ENCODE measurements around the gene ITIH5. TPM values are rescaled to one million over a fixed set of nuclear protein-coding genes. Genes with fewer than 3 reads are reported as not detected.
"Not testable (repeated sequence)": the region's sequence is repeated elsewhere in the genome, so short reads cannot be mapped to it uniquely, and the experiment has no call there.

Gene ITIH5
- total and polyA plus RNA-seq, 5 experiments from 2014 or later: not detected

DNA sequence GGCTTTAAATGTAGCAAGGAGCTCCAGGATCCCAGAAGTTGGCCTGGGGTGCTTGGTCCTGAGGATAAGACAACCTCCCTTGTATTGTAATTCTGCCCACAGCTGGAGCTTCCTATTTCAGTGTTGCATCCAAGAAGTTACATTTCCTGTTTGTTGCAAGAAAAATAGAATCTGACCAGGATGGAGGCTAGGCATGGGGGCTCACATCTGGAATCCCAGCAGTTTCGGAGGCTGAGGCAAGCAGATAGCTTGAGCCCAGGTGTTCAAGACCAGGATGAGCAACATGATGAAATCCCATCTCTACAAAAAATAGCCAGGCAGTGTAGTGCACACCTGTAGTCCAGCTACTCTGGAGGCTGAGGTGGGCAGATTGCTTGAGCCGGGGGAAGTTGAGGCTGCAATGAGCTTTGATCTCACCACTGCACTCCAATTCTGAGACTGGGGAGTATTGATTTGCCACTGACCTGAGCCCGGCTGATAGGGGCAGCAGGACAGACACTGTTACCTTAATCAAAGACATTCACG is 35.6 kb upstream of the ITIH5 start:
- Mint-ChIP-seq H3K27ac (no peak overlapping the region), H3K27me3 (peaks cover 28 to 72% (median 39%) of the 10 kb centered on the region in 5 donors), H3K36me3 (peaks cover 0 to 9% (median 0%) of the 10 kb centered on the region in 3 donors), H3K9me3 (no peaks in the 10 kb centered on the region), H3K4me3 (no peak overlapping the region), H3K4me1 (peaks cover 0 to 2% (median 0%) of the 10 kb centered on the region in 4 donors)
- DNase-seq (no peak), ATAC-seq (no peak)
- POLR2A ChIA-PET: no interaction called here

DNA sequence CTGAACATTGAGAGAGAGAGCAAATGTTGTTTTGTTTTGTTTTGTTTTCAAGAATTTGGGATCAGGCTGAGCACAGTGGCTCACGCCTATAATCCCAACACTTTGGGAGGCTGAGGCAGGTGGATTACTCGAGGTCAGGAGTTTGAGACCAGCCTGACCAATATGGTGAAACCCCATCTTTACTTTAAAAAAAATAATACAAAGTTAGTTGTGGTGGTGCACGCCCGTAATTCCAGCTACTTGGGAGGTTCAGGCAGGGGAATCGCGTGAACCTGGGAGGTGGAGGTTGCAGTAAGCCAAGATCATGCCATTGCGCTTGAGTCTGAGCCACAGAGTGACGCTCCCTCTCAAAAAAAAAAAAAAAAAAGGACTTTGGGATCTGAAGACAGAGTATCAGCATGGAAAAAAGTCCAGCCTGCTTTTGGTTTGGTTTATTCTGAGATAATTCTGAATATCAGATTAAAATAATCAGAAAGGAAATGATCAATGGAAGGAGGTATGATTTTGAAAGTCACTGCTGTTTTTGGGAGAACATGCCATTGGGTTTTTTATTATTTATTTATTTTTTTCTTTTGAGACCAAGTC is 34.5 kb upstream of the ITIH5 start:
- H3K4me1 Mint-ChIP-seq: peaks cover 0 to 2% (median 0%) of the 10 kb centered on the region in 4 donors
- peaks cover 24 to 64% (median 35%) of the 10 kb centered on the region in 5 donors for H3K27me3 Mint-ChIP-seq
- peaks cover 0 to 9% (median 0%) of the 10 kb centered on the region in 3 donors for H3K36me3 Mint-ChIP-seq
- H3K9me3 Mint-ChIP-seq: no peaks in the 10 kb centered on the region
- no peak overlapping the region for H3K27ac Mint-ChIP-seq
- no peak for ATAC-seq
- POLR2A ChIA-PET: no interaction called here
- DNase-seq: no peak
- no peak overlapping the region for H3K4me3 Mint-ChIP-seq

DNA sequence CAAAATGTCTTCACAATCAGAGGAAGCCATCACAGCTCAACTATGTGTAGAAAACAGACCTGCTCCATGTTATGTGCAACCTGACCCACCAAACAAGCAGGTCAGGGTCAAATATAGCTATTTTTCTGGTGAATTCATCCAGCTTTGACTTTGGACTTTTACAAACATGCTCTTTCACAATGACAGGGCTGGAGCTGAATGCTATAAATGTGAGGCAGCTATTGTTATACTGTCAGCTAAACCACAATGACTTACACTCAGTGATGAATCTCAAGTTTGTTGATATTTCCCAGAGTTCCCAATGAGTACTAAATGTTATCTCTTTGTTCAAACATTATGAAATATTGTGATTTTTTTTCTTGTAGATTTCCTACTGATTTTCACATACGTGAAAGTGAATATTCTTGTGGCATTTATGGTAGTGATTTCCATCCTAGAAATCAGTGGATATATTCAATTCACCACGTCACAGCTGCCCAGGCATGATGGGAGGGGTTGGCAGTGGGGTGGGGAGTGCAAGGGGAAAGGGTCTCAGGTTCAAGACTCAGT is 33.9 kb upstream of the ITIH5 start:
- DNase-seq (no peak), ATAC-seq (no peak)
- peaks cover 0 to 2% (median 0%) of the 10 kb centered on the region in 4 donors for H3K4me1 Mint-ChIP-seq
- no peaks in the 10 kb centered on the region for H3K9me3 Mint-ChIP-seq
- no peak overlapping the region for H3K4me3 Mint-ChIP-seq
- no peak overlapping the region for H3K27ac Mint-ChIP-seq
- POLR2A ChIA-PET: no interaction called here
- peaks cover 0 to 9% (median 0%) of the 10 kb centered on the region in 3 donors for H3K36me3 Mint-ChIP-seq
- H3K27me3 Mint-ChIP-seq: peaks cover 24 to 58% (median 32%) of the 10 kb centered on the region in 5 donors

DNA sequence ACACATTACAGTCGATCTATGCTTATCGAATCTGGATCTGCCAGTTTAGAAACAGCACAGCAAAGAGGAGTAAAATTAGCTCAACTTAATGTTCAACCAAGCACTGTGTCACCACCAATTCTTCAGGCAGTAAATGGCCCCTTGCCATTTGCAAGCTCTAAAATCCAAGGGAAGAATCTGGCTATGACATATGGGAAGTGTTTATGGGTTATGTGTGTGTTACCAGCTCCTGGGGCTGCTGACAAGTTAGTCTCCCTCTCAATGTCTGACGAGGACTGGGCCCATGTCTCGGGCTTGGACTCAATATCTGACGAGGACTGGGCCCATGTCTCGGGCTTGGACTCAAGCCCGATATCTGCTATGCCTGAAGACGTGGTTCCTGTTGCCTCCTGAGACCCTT is 30.7 kb upstream of the ITIH5 start:
- Mint-ChIP-seq H3K27ac (no peak overlapping the region), H3K36me3 (peaks cover 0 to 22% (median 7%) of the 10 kb centered on the region in 3 donors), H3K4me1 (peaks cover 0 to 2% (median 0%) of the 10 kb centered on the region in 4 donors), H3K4me3 (no peak overlapping the region), H3K9me3 (peaks cover 0 to 20% (median 7%) of the 10 kb centered on the region in 9 donors), H3K27me3 (peaks cover 16 to 39% (median 22%) of the 10 kb centered on the region in 5 donors)
- POLR2A ChIA-PET: no interaction called here
- no peak for DNase-seq
- ATAC-seq: no peak

DNA sequence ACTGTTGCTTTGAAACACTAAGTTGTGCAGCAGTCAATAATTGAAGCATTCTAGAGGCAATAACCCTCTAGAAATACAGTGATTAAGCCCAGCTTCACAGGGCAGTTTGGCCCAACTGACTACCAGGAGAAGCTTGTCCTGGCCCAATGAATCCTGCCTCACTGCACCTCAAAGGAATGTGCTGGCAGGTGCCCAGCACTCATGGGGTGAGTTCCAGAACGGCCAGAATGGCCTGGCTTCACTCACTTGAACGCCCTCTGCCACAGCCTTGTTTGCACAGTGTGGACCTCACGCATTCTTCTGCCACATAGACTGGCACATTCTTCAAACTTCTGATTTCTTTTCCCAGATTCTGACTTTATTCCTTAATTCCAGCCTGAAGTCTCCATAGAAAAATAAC is 29.8 kb upstream of the ITIH5 start:
- H3K9me3 Mint-ChIP-seq: peaks cover 0 to 26% (median 10%) of the 10 kb centered on the region in 9 donors
- ATAC-seq (no peak), DNase-seq (no peak)
- no peak overlapping the region for H3K4me3 Mint-ChIP-seq
- H3K27ac Mint-ChIP-seq: no peak overlapping the region
- peaks cover 0 to 26% (median 9%) of the 10 kb centered on the region in 3 donors for H3K36me3 Mint-ChIP-seq
- peaks cover 0 to 2% (median 0%) of the 10 kb centered on the region in 4 donors for H3K4me1 Mint-ChIP-seq
- peaks cover 14 to 31% (median 15%) of the 10 kb centered on the region in 5 donors for H3K27me3 Mint-ChIP-seq
- POLR2A ChIA-PET: no interaction called here

DNA sequence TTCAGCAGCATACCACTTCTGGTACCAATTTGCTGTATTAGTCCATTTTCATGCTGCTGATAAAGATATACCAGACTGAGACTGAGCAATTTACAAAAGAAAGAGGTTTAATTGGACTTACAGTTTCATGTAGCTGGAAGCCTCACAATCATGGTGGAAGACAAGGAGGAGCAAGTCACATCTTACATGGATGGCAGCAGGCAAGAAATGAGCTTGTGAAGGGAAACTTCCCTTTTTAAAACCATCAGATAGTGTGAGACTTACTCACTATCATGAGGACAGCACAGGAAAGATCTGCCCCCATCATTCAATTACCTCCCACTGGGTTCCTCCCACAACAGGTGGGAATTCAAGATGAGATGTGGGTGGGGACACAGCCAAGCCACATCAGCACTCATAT is 26.4 kb upstream of the ITIH5 start:
- POLR2A ChIA-PET, H3K4me1 Mint-ChIP-seq, H3K27me3 Mint-ChIP-seq, H3K4me3 Mint-ChIP-seq, DNase-seq, ATAC-seq, H3K27ac Mint-ChIP-seq: not testable (repeated sequence)
- H3K9me3 Mint-ChIP-seq: peaks cover 0 to 50% (median 20%) of the 10 kb centered on the region in 9 donors
- peaks cover 0 to 27% (median 12%) of the 10 kb centered on the region in 3 donors for H3K36me3 Mint-ChIP-seq

DNA sequence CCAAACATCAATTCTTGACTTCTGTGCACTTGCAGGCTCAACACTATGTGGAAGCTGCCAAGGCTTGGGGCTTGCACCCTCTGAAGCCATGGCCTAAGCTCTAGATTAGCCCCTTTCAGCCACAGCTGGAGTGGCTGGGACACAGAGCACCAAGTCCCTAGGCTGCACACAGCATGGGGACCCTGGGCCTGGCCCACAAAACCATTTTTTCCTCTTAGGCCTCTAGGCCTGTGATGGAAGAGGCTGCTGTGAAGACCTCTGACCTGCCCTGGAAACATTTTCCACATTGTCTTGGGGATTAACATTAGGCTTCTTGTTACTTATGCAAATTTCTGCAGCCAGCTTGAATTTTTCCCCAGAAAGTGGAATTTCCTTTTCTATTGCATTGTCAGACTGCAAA is 25.6 kb upstream of the ITIH5 start:
- peaks cover 0 to 27% (median 12%) of the 10 kb centered on the region in 3 donors for H3K36me3 Mint-ChIP-seq
- H3K4me1 Mint-ChIP-seq, H3K27me3 Mint-ChIP-seq, H3K4me3 Mint-ChIP-seq, ATAC-seq, POLR2A ChIA-PET, DNase-seq: not testable (repeated sequence)
- peak overlapping the region in 1 of 10 donors; percentile 71 for H3K27ac Mint-ChIP-seq
- H3K9me3 Mint-ChIP-seq: peaks cover 0 to 50% (median 20%) of the 10 kb centered on the region in 9 donors

DNA sequence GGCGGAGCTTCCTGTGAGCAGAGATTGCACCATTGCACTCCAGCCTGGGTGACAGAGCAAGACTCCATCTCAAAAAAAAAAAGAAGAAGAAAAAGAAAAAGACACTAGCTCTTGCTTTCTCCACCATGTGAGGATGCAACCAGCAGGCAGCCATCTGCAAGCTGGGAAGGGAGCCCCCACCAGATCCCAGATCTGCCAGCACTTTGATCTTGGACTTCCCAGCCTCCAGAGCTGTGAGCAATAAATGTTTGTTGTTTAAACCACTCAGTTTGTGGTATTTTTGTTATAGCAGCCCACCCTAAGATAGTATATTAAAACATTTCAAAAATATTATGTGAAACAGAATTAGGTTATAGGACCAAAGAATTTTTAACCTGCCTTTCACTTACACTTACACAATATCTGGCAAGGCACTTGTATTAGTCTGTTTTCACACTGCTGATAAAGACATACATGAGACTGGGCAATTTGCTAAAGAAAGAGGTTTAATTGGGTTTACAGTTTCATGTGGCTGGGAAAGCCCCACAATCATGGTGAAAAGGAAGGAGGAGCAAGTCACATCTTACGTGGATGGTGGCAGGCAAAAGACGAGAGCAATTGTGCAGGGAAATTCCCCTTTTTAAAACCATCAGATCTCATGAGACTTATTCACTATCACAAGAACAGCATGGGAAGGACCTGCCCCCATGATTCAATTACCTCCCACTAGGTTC is 24.3 kb upstream of the ITIH5 start:
- H3K4me1 Mint-ChIP-seq, POLR2A ChIA-PET, DNase-seq, H3K27me3 Mint-ChIP-seq, H3K4me3 Mint-ChIP-seq, H3K27ac Mint-ChIP-seq, ATAC-seq: not testable (repeated sequence)
- Mint-ChIP-seq H3K9me3 (peaks cover 0 to 50% (median 20%) of the 10 kb centered on the region in 9 donors), H3K36me3 (peaks cover 0 to 27% (median 12%) of the 10 kb centered on the region in 3 donors)

DNA sequence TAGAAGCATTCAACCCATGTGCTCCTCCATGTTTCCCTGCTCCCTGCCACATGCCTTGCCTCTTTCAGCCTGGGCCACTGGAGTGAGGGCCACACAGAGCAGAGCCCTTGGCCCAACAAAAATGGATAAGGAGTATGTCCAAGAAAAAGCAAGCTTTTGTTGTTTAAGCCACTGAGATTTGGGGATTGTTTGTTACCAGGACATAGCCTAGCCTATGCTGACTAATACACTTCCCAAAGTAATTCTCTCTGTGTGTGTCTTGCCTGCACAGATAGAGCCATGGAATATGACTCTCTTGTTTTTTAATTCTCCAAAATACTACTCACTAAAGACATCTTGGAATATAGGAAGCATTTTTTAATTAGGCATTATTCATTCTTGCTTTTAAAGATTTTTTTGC is 22.8 kb upstream of the ITIH5 start:
- H3K36me3 Mint-ChIP-seq: peaks cover 0 to 27% (median 12%) of the 10 kb centered on the region in 3 donors
- H3K4me3 Mint-ChIP-seq: no peak overlapping the region
- peaks cover 0 to 50% (median 20%) of the 10 kb centered on the region in 9 donors for H3K9me3 Mint-ChIP-seq
- H3K27ac Mint-ChIP-seq: no peak overlapping the region
- peaks cover 0 to 6% (median 0%) of the 10 kb centered on the region in 5 donors for H3K27me3 Mint-ChIP-seq
- ATAC-seq (no peak), DNase-seq (no peak)
- POLR2A ChIA-PET: no interaction called here
- H3K4me1 Mint-ChIP-seq: peaks cover 1 to 8% (median 2%) of the 10 kb centered on the region in 4 donors

DNA sequence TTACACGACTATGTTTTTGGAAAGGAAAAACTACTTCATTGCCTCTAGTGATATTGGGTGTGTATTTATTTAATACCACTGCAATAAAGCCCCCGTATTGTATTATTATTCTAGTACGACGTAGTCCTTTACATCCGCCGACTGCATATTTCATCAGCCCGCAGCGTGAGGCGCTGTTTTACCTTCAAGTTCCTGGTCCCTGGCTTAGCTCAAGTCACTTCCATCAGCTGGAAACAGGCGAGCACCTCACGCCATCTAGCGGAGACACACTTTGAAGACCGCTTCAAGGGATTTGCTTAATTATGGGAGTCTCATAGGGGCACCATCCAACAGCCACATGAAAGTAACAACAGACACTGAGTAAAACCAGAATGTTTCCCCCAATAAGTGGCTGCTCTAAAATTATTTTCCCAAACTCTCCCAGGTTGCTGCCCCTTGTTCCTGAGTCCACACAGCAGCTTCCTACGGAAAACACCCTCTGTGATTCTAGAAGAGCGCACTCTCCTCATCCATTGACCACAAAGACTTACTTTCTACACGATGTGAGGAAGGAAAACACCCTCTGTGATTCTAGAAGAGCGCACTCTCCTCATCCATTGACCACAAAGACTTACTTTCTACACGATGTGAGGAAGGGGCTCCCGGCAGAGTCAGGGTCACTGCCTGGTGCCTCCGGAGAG is 20.6 kb upstream of the ITIH5 start:
- DNase-seq: peak; percentile 47 to 89 (median 74)
- Mint-ChIP-seq H3K27ac (peak overlapping the region in 2 of 10 donors; percentile 15 to 37), H3K4me3 (peak overlapping the region in 1 of 10 donors; percentile 18), H3K27me3 (peaks cover 0 to 22% (median 1%) of the 10 kb centered on the region in 5 donors), H3K9me3 (peaks cover 0 to 37% (median 10%) of the 10 kb centered on the region in 9 donors), H3K36me3 (peaks cover 0 to 10% (median 5%) of the 10 kb centered on the region in 3 donors), H3K4me1 (peaks cover 1 to 8% (median 2%) of the 10 kb centered on the region in 4 donors)
- POLR2A ChIA-PET: interaction anchor here (1.2 kb wide), 1 partner anchor 162 kb away, joined by 7 read pairs; no protein-coding TSS in a partner anchor
- ATAC-seq: peak; percentile 96 to 99

DNA sequence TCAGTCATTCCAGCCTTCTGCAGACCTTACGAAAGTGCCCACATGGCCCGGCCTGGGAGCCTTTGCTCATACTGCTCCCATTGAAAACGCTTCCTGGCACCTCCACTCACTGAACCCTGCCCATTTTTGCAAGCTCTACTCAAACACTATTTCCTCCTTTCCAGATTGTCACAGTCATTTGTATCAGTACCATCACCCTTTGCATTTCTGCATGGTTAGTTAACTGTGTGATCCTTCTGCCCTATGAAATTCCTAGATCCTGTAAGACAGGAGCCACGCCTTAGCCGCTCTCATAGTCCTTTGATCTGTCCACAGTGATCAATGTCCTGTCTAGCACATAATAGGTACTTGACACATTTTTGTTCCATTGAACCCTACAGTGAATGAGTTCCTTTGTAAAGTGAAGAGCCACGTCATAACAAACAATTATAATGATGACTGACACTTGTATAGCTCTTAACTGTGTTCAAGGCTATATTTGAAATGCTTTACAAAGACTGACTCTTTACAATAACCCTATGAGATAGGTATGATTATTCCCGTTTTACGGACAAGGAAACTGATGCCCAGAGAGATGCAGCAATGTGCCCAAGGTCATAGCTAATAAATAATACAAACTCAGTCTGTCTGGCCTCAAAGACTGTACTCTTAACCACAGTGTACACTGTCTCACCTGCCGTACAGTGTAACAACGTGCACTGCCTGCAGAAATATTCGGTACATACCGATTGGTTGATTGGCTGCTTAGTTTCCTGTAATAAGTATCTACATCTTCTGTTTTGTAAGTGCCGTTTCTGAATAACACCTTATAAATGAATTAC is 19.8 kb upstream of the ITIH5 start:
- peaks cover 0 to 33% (median 10%) of the 10 kb centered on the region in 9 donors for H3K9me3 Mint-ChIP-seq
- POLR2A ChIA-PET: interaction anchor here (1.2 kb wide), 1 partner anchor 161 kb away, joined by 7 read pairs; no protein-coding TSS in a partner anchor
- H3K27ac Mint-ChIP-seq: peak overlapping the region in 2 of 10 donors; percentile 14 to 36
- ATAC-seq (no peak), DNase-seq (no peak)
- no peak overlapping the region for H3K4me3 Mint-ChIP-seq
- H3K36me3 Mint-ChIP-seq: peaks cover 0 to 6% (median 3%) of the 10 kb centered on the region in 3 donors
- peaks cover 1 to 8% (median 2%) of the 10 kb centered on the region in 4 donors for H3K4me1 Mint-ChIP-seq
- peaks cover 0 to 22% (median 5%) of the 10 kb centered on the region in 5 donors for H3K27me3 Mint-ChIP-seq
